ENCODE results near the gene EGFR.

EGFR gene

GRCh38 chr7:55247428-55247827 lies 228.6 kb downstream of the EGFR start:
- no peaks in the 10 kb centered on the region for H3K9me3 ChIP-seq (replicated peaks; ENCODE audit: insufficient read depth, low read length)
- no peaks in the 10 kb centered on the region for H3K27me3 ChIP-seq (replicated peaks; ENCODE audit: insufficient read depth, low read length)
- no peaks in the 10 kb centered on the region for H3K9me2 ChIP-seq (replicated peaks; ENCODE audit: insufficient read depth, low read length)
- H3K4me1 ChIP-seq (ENCODE audit: low read length), result no peaks in the 10 kb centered on the region
- no peak overlapping the region for H3K4me2 ChIP-seq (ENCODE audit: low read depth, low read length)
- H3K27ac ChIP-seq (ENCODE audit: low read length), result no peak overlapping the region
- H3K9ac ChIP-seq (ENCODE audit: low read length), result no peak overlapping the region
- TF ChIP-seq, protein P1, sequence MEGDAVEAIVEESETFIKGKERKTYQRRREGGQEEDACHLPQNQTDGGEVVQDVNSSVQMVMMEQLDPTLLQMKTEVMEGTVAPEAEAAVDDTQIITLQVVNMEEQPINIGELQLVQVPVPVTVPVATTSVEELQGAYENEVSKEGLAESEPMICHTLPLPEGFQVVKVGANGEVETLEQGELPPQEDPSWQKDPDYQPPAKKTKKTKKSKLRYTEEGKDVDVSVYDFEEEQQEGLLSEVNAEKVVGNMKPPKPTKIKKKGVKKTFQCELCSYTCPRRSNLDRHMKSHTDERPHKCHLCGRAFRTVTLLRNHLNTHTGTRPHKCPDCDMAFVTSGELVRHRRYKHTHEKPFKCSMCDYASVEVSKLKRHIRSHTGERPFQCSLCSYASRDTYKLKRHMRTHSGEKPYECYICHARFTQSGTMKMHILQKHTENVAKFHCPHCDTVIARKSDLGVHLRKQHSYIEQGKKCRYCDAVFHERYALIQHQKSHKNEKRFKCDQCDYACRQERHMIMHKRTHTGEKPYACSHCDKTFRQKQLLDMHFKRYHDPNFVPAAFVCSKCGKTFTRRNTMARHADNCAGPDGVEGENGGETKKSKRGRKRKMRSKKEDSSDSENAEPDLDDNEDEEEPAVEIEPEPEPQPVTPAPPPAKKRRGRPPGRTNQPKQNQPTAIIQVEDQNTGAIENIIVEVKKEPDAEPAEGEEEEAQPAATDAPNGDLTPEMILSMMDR (IDR thresholded peaks at IDR 0.05; ENCODE audit: low read length), result no peak
- TF ChIP-seq EZH2phosphoT487 (IDR thresholded peaks at IDR 0.05; ENCODE audit: low read length) (no peak), EZH2 (optimal IDR thresholded peaks at IDR 0.05; ENCODE audit: low read depth, low read length) (no peak)
- no peaks in the 10 kb centered on the region for H3K36me3 ChIP-seq (replicated peaks; ENCODE audit: insufficient read depth, low read length)
- H3K4me3 ChIP-seq (ENCODE audit: low read length), result no peak overlapping the region
- H4K20me1 ChIP-seq (ENCODE audit: insufficient read depth, low read length), result no peaks in the 10 kb centered on the region
- no peak overlapping the region for H2AFZ ChIP-seq (ENCODE audit: low read length)
- H3K79me2 ChIP-seq (ENCODE audit: low read length), result no peaks in the 10 kb centered on the region
- no peak for DNase-seq
- H3F3A ChIP-seq (ENCODE audit: insufficient read depth, low read length), result no peaks in the 10 kb centered on the region

DNA sequence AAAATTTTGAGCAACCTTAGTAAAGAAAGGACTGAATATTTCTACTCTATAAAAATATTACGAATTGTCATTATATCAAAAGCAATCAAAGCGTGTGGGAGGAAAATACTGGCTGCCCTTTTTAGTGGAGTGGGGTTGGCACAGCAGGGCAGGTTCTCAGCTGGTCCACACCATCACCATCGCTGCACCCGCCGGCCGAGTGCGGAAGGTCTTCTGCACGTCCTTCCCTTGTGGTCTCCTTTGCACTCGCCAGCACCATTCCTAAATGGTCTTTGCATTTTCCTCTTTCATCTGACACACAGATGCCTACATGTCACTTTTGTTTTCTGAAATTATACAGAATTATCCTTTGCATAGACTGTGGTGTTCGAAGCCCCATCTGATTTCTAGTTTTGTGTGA lies 229.7 kb downstream of the EGFR start:
- no peaks in the 10 kb centered on the region for H3K36me3 ChIP-seq (replicated peaks; ENCODE audit: insufficient read depth, low read length)
- no peaks in the 10 kb centered on the region for H3K79me2 ChIP-seq (ENCODE audit: low read length)
- peaks cover 10% of the 10 kb centered on the region; the same call in 1 of the 2 replicates for H3K27me3 ChIP-seq (replicated peaks; ENCODE audit: insufficient read depth, low read length)
- no peaks in the 10 kb centered on the region for H4K20me1 ChIP-seq (ENCODE audit: insufficient read depth, low read length)
- TF ChIP-seq, protein P1 (IDR thresholded peaks at IDR 0.05; ENCODE audit: low read length), result no peak
- no peak for TF ChIP-seq EZH2 (optimal IDR thresholded peaks at IDR 0.05; ENCODE audit: low read depth, low read length)
- TF ChIP-seq EZH2phosphoT487 (IDR thresholded peaks at IDR 0.05; ENCODE audit: low read length), result no peak
- H3K4me2 ChIP-seq (ENCODE audit: low read depth, low read length), result no peak overlapping the region
- no peaks in the 10 kb centered on the region for H3K9me2 ChIP-seq (replicated peaks; ENCODE audit: insufficient read depth, low read length)
- H2AFZ ChIP-seq (ENCODE audit: low read length), result no peak overlapping the region
- no peaks in the 10 kb centered on the region for H3F3A ChIP-seq (ENCODE audit: insufficient read depth, low read length)
- H3K4me3 ChIP-seq (ENCODE audit: low read length), result no peak overlapping the region
- DNase-seq, result no peak
- no peaks in the 10 kb centered on the region for H3K9me3 ChIP-seq (replicated peaks; ENCODE audit: insufficient read depth, low read length)
- no peaks in the 10 kb centered on the region for H3K4me1 ChIP-seq (ENCODE audit: low read length)
- no peak overlapping the region for H3K9ac ChIP-seq (ENCODE audit: low read length)
- no peak overlapping the region for H3K27ac ChIP-seq (ENCODE audit: low read length)

DNA sequence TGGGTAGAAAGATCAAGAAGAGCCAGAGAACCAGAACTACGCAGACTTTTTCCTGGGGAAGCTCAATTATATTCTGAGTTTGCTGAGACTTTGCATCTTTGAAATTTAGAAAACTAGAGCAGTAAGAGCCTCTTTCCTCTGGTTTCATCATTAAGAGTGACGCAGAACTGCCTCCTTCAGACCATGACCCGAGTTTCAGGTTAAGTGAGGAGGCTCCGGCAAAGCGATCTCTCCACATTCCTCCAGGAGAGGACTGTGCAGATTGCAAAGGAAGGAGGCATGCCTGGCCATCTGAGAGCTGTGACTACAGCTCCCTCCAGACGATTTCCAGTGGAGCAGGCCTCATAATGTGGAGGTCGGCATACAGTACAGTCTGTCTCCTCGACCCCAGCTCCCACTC lies 230.5 kb downstream of the EGFR start:
- Histone ChIP-seq H3K4me3 (ENCODE audit: low read length) (no peak overlapping the region), H3F3A (ENCODE audit: insufficient read depth, low read length) (no peaks in the 10 kb centered on the region), H2AFZ (ENCODE audit: low read length) (no peak overlapping the region), H4K20me1 (ENCODE audit: insufficient read depth, low read length) (no peaks in the 10 kb centered on the region), H3K9ac (ENCODE audit: low read length) (no peak overlapping the region), H3K27ac (ENCODE audit: low read length) (no peak overlapping the region), H3K4me1 (ENCODE audit: low read length) (no peaks in the 10 kb centered on the region), H3K79me2 (ENCODE audit: low read length) (no peaks in the 10 kb centered on the region), H3K36me3 (replicated peaks; ENCODE audit: insufficient read depth, low read length) (no peaks in the 10 kb centered on the region), H3K27me3 (replicated peaks; ENCODE audit: insufficient read depth, low read length) (peaks cover 15% of the 10 kb centered on the region), H3K4me2 (ENCODE audit: low read depth, low read length) (no peak overlapping the region), H3K9me2 (replicated peaks; ENCODE audit: insufficient read depth, low read length) (no peaks in the 10 kb centered on the region), H3K9me3 (replicated peaks; ENCODE audit: insufficient read depth, low read length) (no peaks in the 10 kb centered on the region)
- no peak for TF ChIP-seq EZH2 (optimal IDR thresholded peaks at IDR 0.05; ENCODE audit: low read depth, low read length)
- TF ChIP-seq, protein P1 (IDR thresholded peaks at IDR 0.05; ENCODE audit: low read length), result no peak
- TF ChIP-seq EZH2phosphoT487 (IDR thresholded peaks at IDR 0.05; ENCODE audit: low read length), result no peak
- no peak for DNase-seq
